ENCODE data around the gene FBXW4. TPM values are rescaled to one million over a fixed set of nuclear protein-coding genes. Genes with fewer than 3 reads are reported as not detected.

FBXW4 gene
- total RNA-seq, 1 donor from 2014 or later: 70.7 TPM

- Mint-ChIP-seq H3K36me3 (ENCODE audit: insufficient read depth) (peaks cover 6% of the 10 kb centered on the region), H3K4me3 (ENCODE audit: low read depth) (no peak overlapping the region), H3K27me3 (no peaks in the 10 kb centered on the region), H3K27ac (peak overlapping the region; percentile 79), H3K9me3 (ENCODE audit: low read depth) (no peaks in the 10 kb centered on the region), H3K4me1 (ENCODE audit: low read depth) (peaks cover 35% of the 10 kb centered on the region)
- TF ChIP-seq CTCF (IDR thresholded peaks at IDR 0.05; ENCODE audit: unreplicated experiment): no peak
- no peak for DNase-seq (ENCODE audit: low spot score, unreplicated experiment)
These were observed 4.5 kb downstream of the FBXW4 start for GRCh38 chr10:101690461-101690860.

DNA sequence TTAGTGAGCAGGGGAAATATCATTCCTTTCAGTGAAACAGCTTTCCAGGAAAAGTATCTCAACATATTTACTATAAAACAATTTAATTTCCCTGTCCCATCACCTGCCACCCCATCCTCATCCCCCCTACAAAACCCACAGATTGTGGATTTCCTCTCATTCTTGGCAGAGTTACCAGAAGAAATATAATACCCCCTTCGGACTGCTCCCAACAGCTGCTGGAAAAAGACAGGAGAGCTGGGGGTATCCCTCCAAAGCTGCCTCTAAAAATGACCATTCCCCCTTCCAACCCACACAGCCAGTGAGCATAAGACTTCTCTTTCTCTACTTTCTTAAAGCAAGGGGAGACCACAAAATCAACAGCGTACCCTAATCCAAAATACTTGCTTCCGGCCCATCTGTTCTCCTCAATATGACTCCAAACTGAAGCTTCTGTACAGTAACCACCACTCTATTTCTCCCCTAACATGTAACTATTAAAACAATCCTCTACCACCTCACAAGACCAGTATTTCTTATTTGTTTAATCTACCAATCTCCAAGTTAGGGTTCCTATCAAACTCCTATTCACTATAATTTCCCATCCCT is 7.8 kb downstream of the FBXW4 start:
- no peak for DNase-seq (ENCODE audit: low spot score, unreplicated experiment)
- Mint-ChIP-seq H3K4me1 (ENCODE audit: low read depth) (peaks cover 43% of the 10 kb centered on the region), H3K9me3 (ENCODE audit: low read depth) (no peaks in the 10 kb centered on the region), H3K27me3 (no peaks in the 10 kb centered on the region), H3K36me3 (ENCODE audit: insufficient read depth) (peaks cover 6% of the 10 kb centered on the region), H3K27ac (no peak overlapping the region), H3K4me3 (ENCODE audit: low read depth) (no peak overlapping the region)
- TF ChIP-seq CTCF (IDR thresholded peaks at IDR 0.05; ENCODE audit: unreplicated experiment): no peak

- peaks cover 37% of the 10 kb centered on the region for H3K4me1 Mint-ChIP-seq (ENCODE audit: low read depth)
- H3K4me3 Mint-ChIP-seq (ENCODE audit: low read depth): no peak overlapping the region
- no peak for DNase-seq (ENCODE audit: low spot score, unreplicated experiment)
- H3K9me3 Mint-ChIP-seq (ENCODE audit: low read depth): no peaks in the 10 kb centered on the region
- H3K27me3 Mint-ChIP-seq: no peaks in the 10 kb centered on the region
- no peak overlapping the region for H3K27ac Mint-ChIP-seq
- peaks cover 6% of the 10 kb centered on the region for H3K36me3 Mint-ChIP-seq (ENCODE audit: insufficient read depth)
- no peak for TF ChIP-seq CTCF (IDR thresholded peaks at IDR 0.05; ENCODE audit: unreplicated experiment)
These were observed 8.6 kb downstream of the FBXW4 start for GRCh38 chr10:101686133-101686925.

GRCh38 chr10:101684782-101685181 is 10.2 kb downstream of the FBXW4 start:
- H3K27me3 Mint-ChIP-seq: no peaks in the 10 kb centered on the region
- no peaks in the 10 kb centered on the region for H3K9me3 Mint-ChIP-seq (ENCODE audit: low read depth)
- no peak overlapping the region for H3K4me3 Mint-ChIP-seq (ENCODE audit: low read depth)
- H3K4me1 Mint-ChIP-seq (ENCODE audit: low read depth): peaks cover 29% of the 10 kb centered on the region
- TF ChIP-seq CTCF (IDR thresholded peaks at IDR 0.05; ENCODE audit: unreplicated experiment): no peak
- no peak overlapping the region for H3K27ac Mint-ChIP-seq
- DNase-seq (ENCODE audit: low spot score, unreplicated experiment): no peak
- H3K36me3 Mint-ChIP-seq (ENCODE audit: insufficient read depth): peaks cover 6% of the 10 kb centered on the region

- Mint-ChIP-seq H3K4me1 (ENCODE audit: low read depth) (peaks cover 23% of the 10 kb centered on the region), H3K27me3 (no peaks in the 10 kb centered on the region), H3K36me3 (ENCODE audit: insufficient read depth) (peaks cover 6% of the 10 kb centered on the region), H3K4me3 (ENCODE audit: low read depth) (no peak overlapping the region), H3K27ac (peak overlapping the region; percentile 15), H3K9me3 (ENCODE audit: low read depth) (no peaks in the 10 kb centered on the region)
- DNase-seq (ENCODE audit: low spot score, unreplicated experiment): no peak
- no peak for TF ChIP-seq CTCF (IDR thresholded peaks at IDR 0.05; ENCODE audit: unreplicated experiment)
These were observed 11.7 kb downstream of the FBXW4 start for GRCh38 chr10:101683276-101683675.

Data from progenitor cell of endocrine pancreas (in vitro differentiated cells).